GM10847 (cell line): ENCODE measurements around the gene SPEG.

Experiments used
- POLR2A ChIP-seq: IDR thresholded peaks from 2 replicates; pipeline ENCODE4 v1.6.1; 2011; ENCODE audit not compliant: insufficient read length; ENCODE audit errors: extremely low read depth

The SPEG gene

DNA sequence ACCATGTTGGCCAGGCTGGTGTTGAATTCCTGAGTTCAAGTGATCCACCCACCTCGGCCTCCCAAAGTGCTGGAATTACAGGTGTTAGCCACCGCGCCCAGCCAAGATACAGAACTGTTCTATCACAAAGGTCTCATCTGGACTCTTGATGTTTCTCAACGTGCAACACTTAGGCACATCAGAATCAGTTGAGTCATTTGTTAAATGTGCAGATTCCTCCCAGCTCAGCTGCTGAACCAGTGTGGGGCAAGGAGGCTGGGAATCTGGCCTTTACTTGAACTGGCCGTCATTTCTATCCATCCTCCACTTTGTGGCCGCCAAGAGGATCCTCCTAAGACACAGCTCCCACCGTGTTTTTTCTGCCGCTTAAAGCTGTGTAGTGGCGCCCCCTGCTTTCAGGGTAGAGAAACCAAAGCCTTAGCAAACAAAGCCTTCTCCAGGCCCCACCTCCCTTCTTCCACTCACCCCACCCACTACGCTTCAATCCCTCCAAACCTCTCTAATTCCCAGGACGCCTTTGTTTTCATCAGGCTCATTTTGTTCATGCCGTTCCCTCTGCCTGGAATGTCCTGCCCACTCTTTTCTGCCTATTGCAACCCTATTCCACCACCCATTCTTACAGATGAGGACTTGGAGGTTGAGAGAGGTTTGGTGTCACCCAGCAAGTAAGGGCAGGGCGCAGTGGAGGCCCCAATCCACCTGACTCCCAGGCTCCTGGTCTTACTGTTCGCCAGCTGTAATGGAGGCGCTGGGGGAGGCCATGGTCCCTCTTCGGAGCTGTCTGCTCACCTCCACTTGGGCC is 776 bp upstream of the SPEG start:
- TF ChIP-seq POLR2A = no peak

DNA sequence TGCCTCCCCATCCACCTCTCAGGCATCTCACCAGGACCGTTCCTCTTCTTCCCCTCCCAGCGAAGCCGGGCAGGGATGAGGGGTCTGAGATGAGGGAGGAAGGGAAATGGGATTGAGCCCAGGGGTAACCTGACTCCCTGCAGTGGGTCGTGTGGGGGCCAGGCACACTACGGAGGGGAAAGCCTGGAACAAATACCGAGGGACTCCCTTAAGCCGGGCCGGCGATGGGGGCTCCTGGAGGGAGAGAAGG is 250 bp upstream of the SPEG start:
- no peak for TF ChIP-seq POLR2A

DNA sequence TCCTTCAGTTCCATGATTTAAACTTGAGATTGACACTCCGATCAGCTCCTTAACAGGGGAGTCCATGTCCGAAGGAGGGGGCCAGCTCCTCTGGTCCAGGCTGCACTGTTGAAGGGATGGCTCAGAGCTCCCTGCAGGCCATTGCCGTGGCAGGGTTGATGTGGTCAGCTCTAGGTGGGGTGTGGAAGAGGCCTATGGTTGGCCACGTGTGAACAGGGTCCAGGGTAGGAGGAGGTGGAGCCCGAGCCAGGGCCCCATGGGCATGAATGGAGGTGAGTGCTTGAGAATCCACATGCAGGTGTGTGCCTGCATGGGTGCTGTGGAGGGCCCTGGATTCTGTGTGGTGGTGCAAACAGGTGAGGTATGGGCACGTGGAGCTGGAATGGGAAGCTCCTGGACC is 1.1 kb downstream of the SPEG start:
- no peak for TF ChIP-seq POLR2A

DNA sequence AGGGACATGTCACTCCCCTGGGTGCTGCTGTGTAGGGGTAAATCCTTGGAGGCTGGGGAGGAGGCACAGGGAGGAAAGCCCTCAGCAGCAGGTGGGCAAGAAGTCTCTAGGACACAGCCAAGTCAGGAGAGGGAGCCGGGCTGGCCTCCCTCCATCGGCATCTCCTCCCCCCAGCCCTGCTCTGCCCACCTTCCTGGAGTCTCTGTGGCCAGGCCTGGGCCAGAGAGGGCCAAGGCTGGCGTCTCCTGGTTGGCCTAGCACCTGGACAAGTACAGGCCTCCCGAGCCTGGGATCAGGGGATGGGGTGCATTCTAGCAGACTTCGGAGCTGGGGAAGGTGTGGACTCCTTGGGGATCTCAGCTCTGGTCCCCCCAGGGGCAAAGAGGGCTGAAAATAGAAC is 1.8 kb downstream of the SPEG start:
- TF ChIP-seq POLR2A = no peak

DNA sequence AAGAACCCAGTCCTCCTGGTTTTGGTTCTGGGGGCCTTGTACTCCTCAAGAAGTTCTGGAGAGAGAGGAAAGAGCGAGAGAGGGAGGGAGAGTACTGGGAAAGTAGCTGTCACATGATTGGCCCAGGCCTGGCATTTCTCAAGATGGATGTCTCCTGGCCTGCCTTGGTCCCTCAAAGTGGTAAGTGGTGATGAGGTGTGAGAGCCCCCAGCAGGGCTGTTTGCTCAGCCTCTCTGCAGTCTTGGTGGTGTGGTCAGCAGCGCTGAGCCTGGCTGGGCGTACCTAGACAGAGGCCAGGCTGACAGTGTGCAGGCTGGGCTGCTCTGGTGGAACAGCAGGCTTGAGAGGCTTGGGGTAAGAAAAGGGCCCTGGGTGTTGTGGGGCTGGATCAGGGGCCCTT is 2.5 kb downstream of the SPEG start:
- TF ChIP-seq POLR2A = no peak

DNA sequence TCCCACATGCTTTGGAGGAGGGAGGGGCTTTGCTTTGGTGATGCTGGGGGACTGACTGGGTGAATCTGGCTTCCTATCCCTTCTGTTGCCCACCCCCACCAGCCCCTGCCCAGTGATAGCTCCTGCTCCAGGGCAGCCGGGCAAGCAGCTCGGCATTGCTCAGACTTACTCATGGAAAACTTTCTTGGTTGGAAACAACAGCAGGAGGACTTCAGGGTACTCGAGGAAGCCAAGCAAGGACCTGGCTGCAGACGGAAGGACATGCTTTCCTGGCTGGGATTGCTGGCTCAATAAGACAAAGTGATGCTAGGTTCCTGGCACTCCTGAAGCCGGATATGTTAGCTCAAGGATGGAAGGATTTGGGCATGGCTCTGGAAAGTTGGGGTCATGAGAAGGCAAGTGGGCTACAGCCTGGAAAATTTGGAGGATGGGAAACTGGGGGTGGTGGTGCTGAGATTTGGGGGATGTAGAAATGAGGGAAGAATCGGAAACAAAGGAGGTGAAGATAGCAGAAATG is 3.1 kb downstream of the SPEG start:
- no peak for TF ChIP-seq POLR2A

DNA sequence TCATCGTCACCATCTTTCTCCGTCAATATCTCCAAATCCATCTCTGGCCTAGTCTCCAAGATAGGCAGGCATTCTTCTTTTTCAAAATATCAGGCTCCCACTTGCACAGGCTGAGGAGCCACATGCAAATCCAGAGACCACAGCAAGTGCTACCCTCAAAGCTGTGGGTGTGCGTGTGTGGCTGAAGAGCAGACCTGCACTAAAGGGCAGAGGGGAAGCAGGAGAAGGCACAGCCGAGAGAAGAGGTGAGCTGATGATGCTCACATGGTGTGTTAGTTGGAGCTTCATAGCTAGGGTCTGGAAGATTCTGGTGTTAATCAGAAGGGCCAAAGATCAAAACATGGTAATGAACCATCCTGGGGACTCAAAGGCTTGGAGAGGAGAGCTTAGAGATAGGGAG is 3.8 kb downstream of the SPEG start:
- no peak for TF ChIP-seq POLR2A

DNA sequence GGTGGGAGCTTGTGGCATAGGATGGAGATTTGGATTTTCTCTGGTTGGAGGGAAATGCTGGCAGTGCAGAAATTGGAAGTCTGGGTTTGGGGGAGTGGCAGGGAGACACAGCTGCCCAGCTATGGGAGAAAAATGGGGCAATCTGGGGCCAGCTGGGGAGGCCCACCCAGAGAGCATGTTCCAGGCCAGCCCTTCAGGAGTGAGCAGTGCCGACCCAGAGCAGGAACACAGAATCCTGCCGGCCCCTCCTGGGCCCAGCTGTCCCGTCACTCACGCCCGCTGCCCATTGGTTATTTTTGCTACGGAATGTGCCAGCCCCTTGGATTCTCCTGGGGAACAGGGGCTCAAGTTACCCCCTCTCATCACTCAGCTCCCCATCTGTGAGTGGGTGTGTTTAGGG is 4.9 kb downstream of the SPEG start:
- no peak for TF ChIP-seq POLR2A

DNA sequence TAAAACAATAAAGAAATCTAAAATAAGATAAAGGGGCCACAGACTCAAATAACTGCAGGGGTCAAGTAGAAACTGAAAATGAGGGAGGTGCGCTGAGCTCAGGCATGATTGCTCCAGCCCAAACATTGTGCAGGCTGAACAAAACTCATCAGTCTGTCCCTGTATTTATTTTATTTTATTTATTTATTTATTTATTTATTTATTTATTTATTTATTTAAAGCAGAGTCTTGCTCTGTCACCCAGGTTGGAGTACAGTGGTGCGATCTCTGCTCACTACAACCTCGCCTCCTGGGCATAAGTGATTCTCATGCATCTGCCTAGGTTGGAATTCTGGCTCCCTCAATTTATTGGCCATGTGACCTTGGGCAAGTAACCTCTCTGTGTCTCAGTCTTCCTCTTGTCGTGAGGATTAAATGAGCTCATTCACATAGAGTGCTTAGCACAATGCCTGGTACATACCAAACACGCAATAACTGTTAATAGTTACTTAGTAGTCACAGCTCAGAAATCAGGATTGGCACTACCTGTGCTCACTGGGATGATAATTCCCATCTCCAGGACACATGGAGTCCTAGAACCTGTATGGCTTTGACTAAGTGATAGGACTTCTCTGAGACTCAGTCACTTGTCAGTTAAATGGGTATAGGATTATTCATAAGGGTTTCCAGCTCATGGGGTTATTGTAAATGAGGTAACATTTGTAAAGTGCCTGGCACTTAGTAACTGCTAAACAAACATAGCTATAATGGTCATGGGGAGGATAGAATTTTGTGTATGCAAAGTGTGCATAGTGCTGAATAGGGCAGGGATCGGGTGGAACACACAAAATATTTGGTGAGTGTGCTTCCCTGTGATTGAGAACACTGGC is 6.0 kb downstream of the SPEG start:
- TF ChIP-seq POLR2A = no peak

DNA sequence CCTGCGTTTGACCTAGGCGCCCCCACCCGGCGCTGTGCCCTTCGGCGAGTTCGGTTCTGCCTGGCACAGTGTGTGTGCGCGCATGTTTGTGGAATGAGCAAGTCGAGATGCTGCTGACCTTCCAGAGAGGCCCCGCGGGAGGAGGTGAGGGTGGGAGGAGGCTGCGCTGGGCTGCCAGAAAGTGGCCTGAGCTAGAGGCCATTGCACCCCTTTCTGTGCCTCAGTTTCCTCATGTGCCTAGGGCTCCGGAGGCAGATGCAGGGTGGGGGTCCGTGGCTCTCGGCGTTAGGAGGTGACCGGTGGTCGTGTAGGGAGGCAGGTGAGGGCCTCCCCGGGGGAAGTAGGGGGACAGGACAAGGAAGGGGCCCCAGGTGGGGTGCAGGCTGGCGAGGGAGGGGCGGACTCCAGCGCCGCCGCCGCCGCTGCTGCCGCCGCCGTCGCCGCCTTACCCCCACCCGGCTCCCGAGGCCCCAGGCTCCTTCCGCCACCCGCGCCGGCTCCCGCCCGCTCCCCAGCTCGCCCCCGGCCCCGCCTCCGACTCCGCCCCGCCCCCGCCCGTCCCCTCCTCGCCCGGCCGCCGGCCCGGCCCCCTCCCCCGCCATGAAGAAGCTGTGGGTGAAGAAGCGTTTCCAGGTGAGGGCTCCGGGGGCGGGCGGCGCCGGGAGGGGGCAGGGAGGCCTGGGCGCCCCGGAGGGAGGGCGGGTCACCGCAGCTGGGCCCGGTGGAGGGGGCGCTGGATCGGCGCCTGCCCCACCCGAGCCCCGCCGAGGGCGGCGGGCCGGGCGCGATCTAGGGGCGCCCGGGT is 7.0 kb downstream of the SPEG start:
- TF ChIP-seq POLR2A = no peak

DNA sequence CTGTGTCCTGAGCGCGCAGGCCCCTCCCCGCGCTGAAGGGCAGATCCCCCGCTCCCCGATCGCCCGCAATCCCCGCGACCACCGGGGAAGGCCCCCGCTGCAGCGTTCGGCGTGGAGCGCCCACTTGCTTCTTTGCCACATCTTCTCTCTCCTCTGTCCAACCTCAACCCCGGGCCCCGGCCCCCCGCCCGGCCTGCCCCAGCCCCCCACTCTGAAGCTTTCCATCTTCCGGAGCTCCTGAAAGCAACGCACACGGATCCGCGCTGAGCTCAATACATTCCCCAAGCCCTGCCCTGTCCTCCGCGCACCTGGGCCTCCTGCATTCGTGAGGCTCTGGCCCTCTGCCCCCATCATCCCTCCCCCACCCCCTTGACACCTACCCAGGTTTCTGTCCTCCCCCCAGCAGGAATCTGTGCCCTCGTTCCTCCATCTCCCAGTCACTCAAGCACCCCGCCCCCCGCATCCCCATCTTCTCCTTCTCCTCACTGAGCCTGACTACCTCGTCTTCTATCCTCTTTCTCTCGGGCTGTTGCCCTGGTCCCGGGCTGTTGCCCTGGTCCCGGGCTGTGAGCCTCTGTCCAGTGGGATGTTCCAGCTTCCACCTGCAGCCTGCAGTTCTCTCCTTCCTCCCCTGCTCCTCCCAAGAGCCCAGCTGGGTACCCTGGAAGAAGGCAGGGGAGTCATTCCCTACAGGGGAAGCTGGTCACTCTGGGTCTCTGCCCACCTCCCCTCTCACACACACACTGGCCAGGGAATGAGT is 7.8 kb downstream of the SPEG start:
- no peak for TF ChIP-seq POLR2A

DNA sequence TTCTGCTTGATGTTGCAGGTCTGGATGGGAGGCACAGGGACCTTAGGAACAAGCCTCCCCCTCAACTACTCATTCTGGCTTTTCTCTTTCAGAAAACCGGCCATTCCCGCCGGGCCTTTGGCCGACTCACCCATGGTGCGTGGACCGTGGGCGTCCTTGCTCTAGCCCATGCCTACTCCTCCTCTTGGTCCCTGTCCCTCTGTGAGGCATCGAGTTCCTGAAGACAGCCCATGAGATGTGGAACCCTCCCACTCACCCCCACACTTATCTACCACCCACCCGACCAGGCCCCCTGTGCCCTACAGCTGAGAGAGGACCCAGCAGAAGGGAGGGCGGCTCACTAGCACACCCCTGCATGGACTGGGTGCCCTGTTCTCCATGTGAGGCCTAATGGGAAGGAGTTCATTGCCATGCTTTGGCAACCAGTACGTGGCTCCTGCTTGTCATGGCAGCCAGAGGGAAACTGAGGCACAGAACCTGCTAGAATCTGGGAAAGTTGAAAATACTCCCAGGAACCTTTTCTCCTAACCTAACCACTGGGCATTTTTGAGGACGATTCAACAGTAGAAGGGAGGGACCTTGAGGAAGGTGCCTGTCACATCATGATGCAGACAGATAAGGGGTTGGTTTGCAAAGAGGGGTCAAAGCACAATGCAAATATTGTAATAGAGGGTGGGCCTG is 8.5 kb downstream of the SPEG start:
- no peak for TF ChIP-seq POLR2A

DNA sequence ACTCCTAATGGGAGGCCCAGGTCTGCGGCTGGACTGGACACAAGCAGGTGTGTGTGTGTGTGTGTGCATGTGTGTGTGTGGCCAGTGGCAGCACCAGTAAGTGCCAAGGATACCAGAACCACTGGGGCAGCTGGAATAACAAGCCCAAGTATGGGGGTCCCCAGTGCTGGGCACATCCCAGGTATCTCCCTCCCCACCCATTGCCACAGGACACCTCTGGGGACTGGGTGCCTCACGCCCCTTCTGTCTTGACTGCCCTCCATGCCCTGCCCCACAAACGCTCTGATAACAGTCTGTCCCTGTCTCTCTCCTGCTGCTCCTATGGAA is 9.0 kb downstream of the SPEG start:
- TF ChIP-seq POLR2A = no peak

DNA sequence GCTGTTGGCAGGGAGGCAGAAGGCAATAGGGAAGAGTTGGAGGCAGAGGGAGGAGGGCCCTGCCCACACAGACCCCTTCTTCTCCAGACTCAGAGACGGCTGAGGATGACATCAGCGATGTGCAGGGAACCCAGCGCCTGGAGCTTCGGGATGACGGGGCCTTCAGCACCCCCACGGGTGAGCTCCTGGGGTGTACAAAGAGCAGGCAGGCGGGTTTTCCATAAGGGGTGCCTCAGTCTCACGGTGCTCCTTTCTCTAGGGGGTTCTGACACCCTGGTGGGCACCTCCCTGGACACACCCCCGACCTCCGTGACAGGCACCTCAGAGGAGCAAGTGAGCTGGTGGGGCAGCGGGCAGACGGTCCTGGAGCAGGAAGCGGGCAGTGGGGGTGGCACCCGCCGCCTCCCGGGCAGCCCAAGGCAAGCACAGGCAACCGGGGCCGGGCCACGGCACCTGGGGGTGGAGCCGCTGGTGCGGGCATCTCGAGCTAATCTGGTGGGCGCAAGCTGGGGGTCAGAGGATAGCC is 10.0 kb downstream of the SPEG start:
- no peak for TF ChIP-seq POLR2A
